ENCODE results near the gene CLASP1. TPM values are rescaled to one million over a fixed set of nuclear protein-coding genes. Genes with fewer than 3 reads are reported as not detected.
"Not testable (repeated sequence)": the region's sequence is repeated elsewhere in the genome, so short reads cannot be mapped to it uniquely, and the experiment has no call there.

Gene CLASP1
- total RNA-seq, 1 donor from 2014 or later = 90.4 TPM

DNA sequence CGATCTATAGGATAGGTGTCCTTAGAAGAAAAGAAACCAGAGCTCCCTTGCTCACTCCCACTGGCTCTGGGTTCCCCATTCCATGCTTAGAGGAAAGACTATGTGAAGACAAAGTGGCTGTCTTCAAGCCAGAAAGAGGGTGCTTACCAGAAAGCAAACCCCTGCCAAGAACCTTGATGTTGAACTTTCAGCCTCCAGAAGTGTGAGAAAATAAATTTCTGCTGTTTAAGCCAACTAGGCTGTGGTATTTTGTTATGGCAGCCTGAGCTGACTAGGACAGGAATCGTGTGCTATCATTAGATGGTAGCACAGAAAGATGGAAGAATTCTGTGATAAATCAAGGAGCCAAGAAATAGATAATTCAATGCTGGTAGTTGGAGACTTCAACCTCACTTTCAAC is 344.3 kb downstream of the CLASP1 start:
- intact Hi-C loops (cut with DNase I) = no loop called here
- Histone ChIP-seq H3K9me3 (no peaks in the 10 kb centered on the region), H3K36me3 (no peaks in the 10 kb centered on the region), H3K4me3 (no peak overlapping the region), H3K27me3 (no peaks in the 10 kb centered on the region), H3K27ac (no peak overlapping the region), H3K4me1 (no peaks in the 10 kb centered on the region)
- TF ChIP-seq POLR2A (IDR thresholded peaks at IDR 0.05) (no peak), POLR2AphosphoS5 (IDR thresholded peaks at IDR 0.05; ENCODE audit: insufficient read depth in 1 of 2, low read depth in 1 of 2) (no peak), CTCF (IDR thresholded peaks at IDR 0.05) (no peak)
- peak in 1 of 2 donors; percentile 37 for DNase-seq (ENCODE audit: extremely low spot score in 2 of 2)

DNA sequence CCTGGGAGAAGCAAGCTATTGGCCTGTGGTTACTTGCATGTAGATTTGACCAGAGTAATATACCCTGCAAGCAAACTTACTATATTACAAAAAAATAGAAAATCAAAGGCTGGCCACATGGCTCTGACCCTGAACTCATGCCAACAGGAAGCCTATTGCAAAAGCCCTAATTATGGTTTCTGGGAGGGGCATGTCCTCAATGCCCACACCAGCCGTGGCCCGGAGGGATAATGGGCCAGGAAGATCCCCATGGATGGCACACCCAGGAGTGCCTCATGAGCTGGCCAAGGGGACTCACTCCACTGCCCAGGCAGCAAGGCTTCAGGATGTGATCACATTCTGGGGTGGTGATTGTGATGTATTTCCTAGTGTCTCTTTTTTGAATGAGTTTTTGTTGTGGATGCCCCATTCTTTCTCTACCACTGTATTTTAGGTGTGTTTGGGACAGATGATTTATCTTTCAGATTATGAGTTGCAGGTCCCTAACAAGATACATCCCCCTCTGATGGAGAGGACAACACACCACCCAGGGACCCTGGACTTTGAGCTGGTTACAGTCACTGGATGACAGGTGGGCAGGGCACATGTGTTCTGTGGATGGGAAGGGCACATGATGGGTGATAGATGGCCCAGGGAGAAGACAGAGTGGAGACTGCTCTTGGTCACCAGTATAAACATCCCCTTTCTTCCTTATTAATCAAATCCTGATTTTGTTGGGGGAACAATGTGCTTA is 345.6 kb downstream of the CLASP1 start:
- TF ChIP-seq POLR2AphosphoS5 (IDR thresholded peaks at IDR 0.05; ENCODE audit: insufficient read depth in 1 of 2, low read depth in 1 of 2) = no peak
- Histone ChIP-seq H3K27ac (no peak overlapping the region), H3K36me3 (no peaks in the 10 kb centered on the region), H3K9me3 (no peaks in the 10 kb centered on the region), H3K27me3 (no peaks in the 10 kb centered on the region), H3K4me3 (no peak overlapping the region), H3K4me1 (no peaks in the 10 kb centered on the region)
- DNase-seq (ENCODE audit: extremely low spot score in 2 of 2) = peak in 1 of 2 donors; percentile 69
- intact Hi-C loops (cut with DNase I) = no loop called here

DNA sequence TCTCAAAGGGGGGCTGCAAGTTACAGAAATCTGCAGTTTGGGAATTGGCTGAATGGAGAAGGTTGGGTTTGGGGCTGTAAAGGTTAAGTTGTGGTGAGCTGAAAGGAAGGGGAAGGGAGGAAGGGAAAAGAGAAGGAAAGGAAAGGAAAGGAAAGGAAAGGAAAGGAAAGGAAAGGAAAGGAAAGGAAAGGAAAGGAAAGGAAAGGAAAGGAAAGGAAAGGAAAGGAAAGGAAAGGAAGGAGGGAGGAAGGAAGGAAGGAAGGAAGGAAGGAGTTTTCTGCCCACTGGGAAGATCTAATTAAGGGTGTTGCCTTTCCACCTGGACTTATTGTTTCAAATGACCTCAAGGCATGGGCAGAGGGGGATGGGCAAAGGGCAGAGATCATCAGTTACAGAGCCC is 348.1 kb downstream of the CLASP1 start:
- H3K4me1 ChIP-seq; H3K4me3 ChIP-seq; H3K9me3 ChIP-seq; intact Hi-C loops (cut with DNase I); H3K27ac ChIP-seq; H3K36me3 ChIP-seq; DNase-seq (ENCODE audit: extremely low spot score in 2 of 2); H3K27me3 ChIP-seq: not testable (repeated sequence)

- Histone ChIP-seq H3K36me3 (no peaks in the 10 kb centered on the region), H3K27ac (no peak overlapping the region), H3K27me3 (no peaks in the 10 kb centered on the region), H3K9me3 (no peaks in the 10 kb centered on the region), H3K4me1 (no peaks in the 10 kb centered on the region), H3K4me3 (no peak overlapping the region)
- intact Hi-C loops (cut with DNase I) = no loop called here
- TF ChIP-seq POLR2A (IDR thresholded peaks at IDR 0.05) (no peak), CTCF (IDR thresholded peaks at IDR 0.05) (no peak), POLR2AphosphoS5 (IDR thresholded peaks at IDR 0.05; ENCODE audit: insufficient read depth in 1 of 2, low read depth in 1 of 2) (no peak)
- DNase-seq (ENCODE audit: extremely low spot score in 2 of 2) = peak in 1 of 2 donors; percentile 22
Measured at GRCh38 chr2:121298476-121298875, 350.8 kb downstream of the CLASP1 start.

GRCh38 chr2:121297866-121298265 is 351.4 kb downstream of the CLASP1 start:
- H3K36me3 ChIP-seq; H3K9me3 ChIP-seq; H3K27me3 ChIP-seq; H3K27ac ChIP-seq; H3K4me3 ChIP-seq; H3K4me1 ChIP-seq; intact Hi-C loops (cut with DNase I): not testable (repeated sequence)
- DNase-seq (ENCODE audit: extremely low spot score in 2 of 2) = peak in 1 of 2 donors; percentile 54

- Histone ChIP-seq H3K9me3 (no peaks in the 10 kb centered on the region), H3K27me3 (no peaks in the 10 kb centered on the region), H3K4me3 (no peak overlapping the region), H3K36me3 (no peaks in the 10 kb centered on the region), H3K27ac (no peak overlapping the region), H3K4me1 (no peaks in the 10 kb centered on the region)
- TF ChIP-seq POLR2AphosphoS5 (IDR thresholded peaks at IDR 0.05; ENCODE audit: insufficient read depth in 1 of 2, low read depth in 1 of 2) (no peak), POLR2A (IDR thresholded peaks at IDR 0.05) (no peak)
- intact Hi-C loops (cut with DNase I) = no loop called here
- DNase-seq (ENCODE audit: extremely low spot score in 2 of 2) = peak in 1 of 2 donors; percentile 37
Measured at GRCh38 chr2:121297217-121297830, 351.9 kb downstream of the CLASP1 start.

All from vagina (tissue), 2 donors.